Transverse colon (tissue), 3 donors: ENCODE data around the gene CRK.

Experiments used
- EP300 ChIP-seq: sonication (generic); formaldehyde crosslinking; IDR thresholded peaks from one replicate; pipeline ENCODE4 v1.6.1; 2017; ENCODE audit warnings: antibody characterized with exemption, low read depth
- POLR2A ChIP-seq: fragments of 450-650 bp; IDR thresholded peaks from one replicate; pipeline ENCODE4 v1.6.1; 2016; ENCODE audit warnings: antibody characterized with exemption, mild to moderate bottlenecking, moderate library complexity
- TF ChIP-seq, protein P1 (sequence below), 5 experiments: fragments of 200-600 bp in 3 of 5; fragments of 450-650 bp in 2 of 5; sonication (generic) in 3 of 5; IDR thresholded peaks; 1 replicate in 2 of 5; 2 replicates in 3 of 5; pipeline ENCODE4 v1.5.1; 2016 to 2017; ENCODE audit warnings: antibody characterized with exemption in 5 of 5, inconsistent platforms in 3 of 5, mild to moderate bottlenecking in 2 of 5, moderate library complexity in 1 of 5

DNA sequence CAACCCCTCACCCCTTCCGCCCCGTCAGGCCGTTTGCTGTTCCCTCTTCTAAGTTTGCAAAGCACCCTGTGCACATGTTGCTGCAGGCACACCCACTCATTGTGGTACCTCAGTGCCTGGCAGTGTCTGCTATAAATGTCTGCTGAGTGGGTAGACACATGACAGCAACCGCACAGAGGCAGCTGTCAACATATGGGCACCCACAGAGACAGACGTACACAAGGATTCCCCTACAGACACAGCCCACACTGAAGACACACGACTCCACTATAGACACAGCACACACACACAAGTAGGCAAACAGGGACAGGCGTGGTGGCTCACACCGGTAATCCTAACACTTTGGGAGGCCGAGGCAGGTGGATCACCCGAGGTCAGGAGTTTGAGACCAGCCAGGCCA, 17.8 kb upstream of the CRK start:
- TF ChIP-seq POLR2A (no peak), EP300 (no peak)
- TF ChIP-seq, protein P1, sequence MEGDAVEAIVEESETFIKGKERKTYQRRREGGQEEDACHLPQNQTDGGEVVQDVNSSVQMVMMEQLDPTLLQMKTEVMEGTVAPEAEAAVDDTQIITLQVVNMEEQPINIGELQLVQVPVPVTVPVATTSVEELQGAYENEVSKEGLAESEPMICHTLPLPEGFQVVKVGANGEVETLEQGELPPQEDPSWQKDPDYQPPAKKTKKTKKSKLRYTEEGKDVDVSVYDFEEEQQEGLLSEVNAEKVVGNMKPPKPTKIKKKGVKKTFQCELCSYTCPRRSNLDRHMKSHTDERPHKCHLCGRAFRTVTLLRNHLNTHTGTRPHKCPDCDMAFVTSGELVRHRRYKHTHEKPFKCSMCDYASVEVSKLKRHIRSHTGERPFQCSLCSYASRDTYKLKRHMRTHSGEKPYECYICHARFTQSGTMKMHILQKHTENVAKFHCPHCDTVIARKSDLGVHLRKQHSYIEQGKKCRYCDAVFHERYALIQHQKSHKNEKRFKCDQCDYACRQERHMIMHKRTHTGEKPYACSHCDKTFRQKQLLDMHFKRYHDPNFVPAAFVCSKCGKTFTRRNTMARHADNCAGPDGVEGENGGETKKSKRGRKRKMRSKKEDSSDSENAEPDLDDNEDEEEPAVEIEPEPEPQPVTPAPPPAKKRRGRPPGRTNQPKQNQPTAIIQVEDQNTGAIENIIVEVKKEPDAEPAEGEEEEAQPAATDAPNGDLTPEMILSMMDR (IDR thresholded peaks at IDR 0.05), result no peak
